Measurements from ENCODE around the gene TMEM106C.

The TMEM106C gene

DNA sequence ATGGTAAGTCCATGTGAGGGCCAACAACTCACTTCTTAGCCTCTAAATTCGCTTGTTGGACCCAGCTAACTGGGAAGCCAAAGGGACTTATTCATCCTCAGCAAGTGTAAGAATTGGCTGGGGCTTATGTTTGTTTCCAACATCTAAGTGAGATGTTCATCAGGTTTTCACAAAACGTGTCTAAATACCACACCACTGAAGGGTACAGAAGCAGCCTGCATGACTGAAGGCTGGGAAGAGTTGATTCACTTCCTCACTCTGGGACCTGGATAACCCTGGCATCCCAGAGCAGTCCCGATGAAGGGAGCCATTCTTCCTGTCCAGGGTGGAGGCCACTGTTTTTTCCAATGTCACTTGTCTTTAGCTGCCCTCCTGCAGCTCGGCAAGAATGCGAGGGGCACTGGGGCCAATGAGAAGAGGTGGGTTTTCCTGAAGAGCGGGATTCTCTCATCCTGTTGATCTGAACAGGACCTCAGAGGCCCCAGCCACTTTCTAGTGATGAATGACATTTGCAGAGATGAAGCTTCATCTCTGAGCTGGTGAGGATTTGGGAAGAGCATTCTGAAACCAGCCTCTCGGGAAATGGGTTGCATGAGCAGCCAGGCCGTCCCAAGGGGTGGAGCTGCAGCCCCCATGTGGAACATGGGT, 53.1 kb downstream of the TMEM106C start:
- TF ChIP-seq, protein P1, sequence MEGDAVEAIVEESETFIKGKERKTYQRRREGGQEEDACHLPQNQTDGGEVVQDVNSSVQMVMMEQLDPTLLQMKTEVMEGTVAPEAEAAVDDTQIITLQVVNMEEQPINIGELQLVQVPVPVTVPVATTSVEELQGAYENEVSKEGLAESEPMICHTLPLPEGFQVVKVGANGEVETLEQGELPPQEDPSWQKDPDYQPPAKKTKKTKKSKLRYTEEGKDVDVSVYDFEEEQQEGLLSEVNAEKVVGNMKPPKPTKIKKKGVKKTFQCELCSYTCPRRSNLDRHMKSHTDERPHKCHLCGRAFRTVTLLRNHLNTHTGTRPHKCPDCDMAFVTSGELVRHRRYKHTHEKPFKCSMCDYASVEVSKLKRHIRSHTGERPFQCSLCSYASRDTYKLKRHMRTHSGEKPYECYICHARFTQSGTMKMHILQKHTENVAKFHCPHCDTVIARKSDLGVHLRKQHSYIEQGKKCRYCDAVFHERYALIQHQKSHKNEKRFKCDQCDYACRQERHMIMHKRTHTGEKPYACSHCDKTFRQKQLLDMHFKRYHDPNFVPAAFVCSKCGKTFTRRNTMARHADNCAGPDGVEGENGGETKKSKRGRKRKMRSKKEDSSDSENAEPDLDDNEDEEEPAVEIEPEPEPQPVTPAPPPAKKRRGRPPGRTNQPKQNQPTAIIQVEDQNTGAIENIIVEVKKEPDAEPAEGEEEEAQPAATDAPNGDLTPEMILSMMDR (IDR thresholded peaks at IDR 0.05; ENCODE audit: control insufficient read depth, insufficient read depth, low read depth, low read length, missing control alignments) = no peak
- no peak for DNase-seq (ENCODE audit: low read depth)
- no peak overlapping the region for H3K4me3 ChIP-seq (ENCODE audit: control insufficient read depth, low read depth, low read length)

DNA sequence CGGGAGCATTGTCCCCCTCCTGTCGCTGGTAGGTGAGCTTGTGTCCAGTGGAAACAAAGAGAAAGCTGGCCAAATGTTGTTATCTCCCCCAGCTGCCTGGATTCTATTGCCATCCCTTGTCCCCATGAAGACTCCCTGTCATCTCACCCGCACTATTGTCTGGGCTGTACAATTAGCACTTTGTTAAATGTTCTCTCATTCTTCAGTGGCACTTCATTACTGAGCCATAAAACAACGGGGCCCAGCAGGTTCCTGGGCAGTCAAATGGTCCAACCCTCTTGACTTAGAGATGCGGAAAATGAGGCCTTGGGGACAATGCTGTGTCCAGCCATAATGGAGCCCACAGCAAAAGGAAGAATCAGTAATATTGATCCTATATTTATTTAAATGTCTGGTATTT, 54.1 kb downstream of the TMEM106C start:
- DNase-seq (ENCODE audit: low read depth) = no peak
- TF ChIP-seq, protein P1 (IDR thresholded peaks at IDR 0.05; ENCODE audit: control insufficient read depth, insufficient read depth, low read depth, low read length, missing control alignments) = no peak
- H3K4me3 ChIP-seq (ENCODE audit: control insufficient read depth, low read depth, low read length) = no peak overlapping the region

DNA sequence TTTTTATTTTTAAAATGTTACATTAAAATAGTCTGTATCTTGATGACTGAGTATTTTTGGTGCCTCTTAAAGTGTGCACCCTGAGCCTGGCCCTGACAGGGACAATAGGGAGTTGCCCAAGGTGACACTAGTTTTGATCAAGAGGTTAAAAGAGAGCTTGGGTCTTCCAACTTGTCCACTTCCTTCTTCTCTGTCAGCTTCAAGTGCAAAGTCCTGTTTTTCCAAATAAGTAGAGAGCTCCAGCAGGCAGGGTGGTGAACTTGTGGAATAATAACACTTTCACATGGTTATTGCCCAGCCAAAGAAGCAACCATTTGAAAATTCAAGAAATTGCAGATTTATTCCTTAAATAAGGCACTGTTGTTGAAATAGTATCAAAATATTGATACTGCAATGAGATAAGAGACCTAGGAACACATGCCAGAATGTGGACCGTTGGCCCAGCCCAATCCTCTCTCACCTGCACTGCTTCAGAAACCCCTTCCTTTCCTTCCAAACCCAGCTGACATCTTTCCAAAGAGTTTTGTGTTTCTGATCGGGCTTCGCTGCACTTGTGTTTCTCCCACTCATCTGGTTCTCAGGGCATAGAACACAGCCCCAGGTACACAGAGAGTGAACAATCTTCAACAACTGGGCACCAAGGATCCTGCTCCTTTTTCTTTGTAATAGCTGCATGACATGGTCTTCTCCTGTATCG, 54.7 kb downstream of the TMEM106C start:
- TF ChIP-seq, protein P1 (IDR thresholded peaks at IDR 0.05; ENCODE audit: control insufficient read depth, insufficient read depth, low read depth, low read length, missing control alignments) = no peak
- no peak for DNase-seq (ENCODE audit: low read depth)

More for the DNA sequence above, 54.7 kb downstream of the TMEM106C start:
- H3K4me3 ChIP-seq (ENCODE audit: control insufficient read depth, low read depth, low read length) = no peak overlapping the region

Data from AG09309 (cell line).